SK-N-SH (cell line): ENCODE results near the gene SLC35E2B.

Source experiments
- EP300 ChIP-seq, 2 experiments: IDR thresholded peaks; 2 replicates each; pipeline versions ENCODE4 v1.4.0 to v1.6.1; 2012; ENCODE audit warnings: borderline replicate concordance in 1 of 2, low read depth in 1 of 2, low read length in 1 of 2
- EZH2phosphoT487 ChIP-seq: fragments of 200-600 bp; sonication (generic); IDR thresholded peaks from 2 replicates; pipeline ENCODE4 v1.6.1; 2017; ENCODE audit warnings: low read depth, mixed run types, mild to moderate bottlenecking, antibody characterized with exemption, moderate library complexity, borderline replicate concordance
- GABPA ChIP-seq: IDR thresholded peaks from 2 replicates; pipeline ENCODE4 v1.4.0; 2012; ENCODE audit warnings: low read depth, mild to moderate bottlenecking
- POLR2AphosphoS5 ChIP-seq: IDR thresholded peaks from 2 replicates; pipeline ENCODE4 v1.6.1; 2012; ENCODE audit warnings: low read depth, low read length
- RAD21 ChIP-seq: IDR thresholded peaks from 2 replicates; pipeline ENCODE4 v1.6.1; 2012; ENCODE audit warnings: mild to moderate bottlenecking, low read length
- RFX5 ChIP-seq: IDR thresholded peaks from 2 replicates; pipeline ENCODE4 v1.6.1; 2012; ENCODE audit warnings: mild to moderate bottlenecking, improper control_type of control experiment, low read length
- RXRA ChIP-seq: IDR thresholded peaks from 2 replicates; pipeline ENCODE4 v1.4.0; 2012; ENCODE audit warnings: low read depth, mild to moderate bottlenecking, borderline replicate concordance
- SMC3 ChIP-seq: IDR thresholded peaks from 2 replicates; pipeline ENCODE4 v1.6.1; 2012; ENCODE audit warnings: low read depth, low read length, improper control_type of control experiment
- TF ChIP-seq, protein P1 (sequence below): fragments of 200-600 bp; sonication (generic); IDR thresholded peaks from 2 replicates; pipeline ENCODE4 v1.6.1; 2017; ENCODE audit warnings: antibody characterized with exemption, mild to moderate bottlenecking, moderate library complexity
- TF ChIP-seq, protein P2 (sequence below): IDR thresholded peaks from 2 replicates; pipeline ENCODE4 v1.4.0; 2012; ENCODE audit warnings: low read depth, borderline replicate concordance
- TF ChIP-seq, protein P3 (sequence below): IDR thresholded peaks from 2 replicates; pipeline ENCODE4 v1.4.0; 2012; ENCODE audit warnings: low read depth
- TF ChIP-seq, protein P4 (sequence below): IDR thresholded peaks from 2 replicates; pipeline ENCODE4 v1.6.1; 2012; ENCODE audit warnings: mild to moderate bottlenecking, low read depth, low read length, moderate library complexity

DNA sequence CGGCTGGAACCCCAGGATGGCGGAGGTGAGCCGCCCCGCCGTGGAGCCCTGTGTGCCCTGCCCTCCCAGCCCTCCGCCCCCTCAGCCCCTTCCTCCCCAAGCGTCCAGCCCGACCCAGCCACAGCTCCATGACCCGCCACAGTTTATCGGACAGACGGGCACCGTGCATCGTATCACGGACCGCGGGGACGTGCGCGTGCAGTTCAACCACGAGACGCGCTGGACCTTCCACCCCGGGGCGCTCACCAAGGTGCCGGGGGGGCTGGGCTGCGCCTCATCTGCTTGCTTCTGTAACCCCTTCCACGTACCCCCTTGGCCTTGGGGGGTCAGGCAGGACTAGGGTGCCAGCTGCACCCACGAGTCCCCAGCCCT, 67.2 kb downstream of the SLC35E2B start:
- TF ChIP-seq, protein P1, sequence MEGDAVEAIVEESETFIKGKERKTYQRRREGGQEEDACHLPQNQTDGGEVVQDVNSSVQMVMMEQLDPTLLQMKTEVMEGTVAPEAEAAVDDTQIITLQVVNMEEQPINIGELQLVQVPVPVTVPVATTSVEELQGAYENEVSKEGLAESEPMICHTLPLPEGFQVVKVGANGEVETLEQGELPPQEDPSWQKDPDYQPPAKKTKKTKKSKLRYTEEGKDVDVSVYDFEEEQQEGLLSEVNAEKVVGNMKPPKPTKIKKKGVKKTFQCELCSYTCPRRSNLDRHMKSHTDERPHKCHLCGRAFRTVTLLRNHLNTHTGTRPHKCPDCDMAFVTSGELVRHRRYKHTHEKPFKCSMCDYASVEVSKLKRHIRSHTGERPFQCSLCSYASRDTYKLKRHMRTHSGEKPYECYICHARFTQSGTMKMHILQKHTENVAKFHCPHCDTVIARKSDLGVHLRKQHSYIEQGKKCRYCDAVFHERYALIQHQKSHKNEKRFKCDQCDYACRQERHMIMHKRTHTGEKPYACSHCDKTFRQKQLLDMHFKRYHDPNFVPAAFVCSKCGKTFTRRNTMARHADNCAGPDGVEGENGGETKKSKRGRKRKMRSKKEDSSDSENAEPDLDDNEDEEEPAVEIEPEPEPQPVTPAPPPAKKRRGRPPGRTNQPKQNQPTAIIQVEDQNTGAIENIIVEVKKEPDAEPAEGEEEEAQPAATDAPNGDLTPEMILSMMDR: no peak
- TF ChIP-seq, protein P2, sequence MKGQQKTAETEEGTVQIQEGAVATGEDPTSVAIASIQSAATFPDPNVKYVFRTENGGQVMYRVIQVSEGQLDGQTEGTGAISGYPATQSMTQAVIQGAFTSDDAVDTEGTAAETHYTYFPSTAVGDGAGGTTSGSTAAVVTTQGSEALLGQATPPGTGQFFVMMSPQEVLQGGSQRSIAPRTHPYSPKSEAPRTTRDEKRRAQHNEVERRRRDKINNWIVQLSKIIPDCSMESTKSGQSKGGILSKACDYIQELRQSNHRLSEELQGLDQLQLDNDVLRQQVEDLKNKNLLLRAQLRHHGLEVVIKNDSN: no peak
- TF ChIP-seq GABPA (no peak), POLR2AphosphoS5 (no peak), SMC3 (no peak), RXRA (no peak), EP300 (IDR thresholded peaks at IDR 0.05; ENCODE audit: borderline replicate concordance in 1 of 2, low read depth in 1 of 2, low read length in 1 of 2) (no peak), EZH2phosphoT487 (no peak), RAD21 (no peak), RFX5 (no peak)
- TF ChIP-seq, protein P3, sequence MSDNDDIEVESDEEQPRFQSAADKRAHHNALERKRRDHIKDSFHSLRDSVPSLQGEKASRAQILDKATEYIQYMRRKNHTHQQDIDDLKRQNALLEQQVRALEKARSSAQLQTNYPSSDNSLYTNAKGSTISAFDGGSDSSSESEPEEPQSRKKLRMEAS: no peak
- TF ChIP-seq, protein P4, sequence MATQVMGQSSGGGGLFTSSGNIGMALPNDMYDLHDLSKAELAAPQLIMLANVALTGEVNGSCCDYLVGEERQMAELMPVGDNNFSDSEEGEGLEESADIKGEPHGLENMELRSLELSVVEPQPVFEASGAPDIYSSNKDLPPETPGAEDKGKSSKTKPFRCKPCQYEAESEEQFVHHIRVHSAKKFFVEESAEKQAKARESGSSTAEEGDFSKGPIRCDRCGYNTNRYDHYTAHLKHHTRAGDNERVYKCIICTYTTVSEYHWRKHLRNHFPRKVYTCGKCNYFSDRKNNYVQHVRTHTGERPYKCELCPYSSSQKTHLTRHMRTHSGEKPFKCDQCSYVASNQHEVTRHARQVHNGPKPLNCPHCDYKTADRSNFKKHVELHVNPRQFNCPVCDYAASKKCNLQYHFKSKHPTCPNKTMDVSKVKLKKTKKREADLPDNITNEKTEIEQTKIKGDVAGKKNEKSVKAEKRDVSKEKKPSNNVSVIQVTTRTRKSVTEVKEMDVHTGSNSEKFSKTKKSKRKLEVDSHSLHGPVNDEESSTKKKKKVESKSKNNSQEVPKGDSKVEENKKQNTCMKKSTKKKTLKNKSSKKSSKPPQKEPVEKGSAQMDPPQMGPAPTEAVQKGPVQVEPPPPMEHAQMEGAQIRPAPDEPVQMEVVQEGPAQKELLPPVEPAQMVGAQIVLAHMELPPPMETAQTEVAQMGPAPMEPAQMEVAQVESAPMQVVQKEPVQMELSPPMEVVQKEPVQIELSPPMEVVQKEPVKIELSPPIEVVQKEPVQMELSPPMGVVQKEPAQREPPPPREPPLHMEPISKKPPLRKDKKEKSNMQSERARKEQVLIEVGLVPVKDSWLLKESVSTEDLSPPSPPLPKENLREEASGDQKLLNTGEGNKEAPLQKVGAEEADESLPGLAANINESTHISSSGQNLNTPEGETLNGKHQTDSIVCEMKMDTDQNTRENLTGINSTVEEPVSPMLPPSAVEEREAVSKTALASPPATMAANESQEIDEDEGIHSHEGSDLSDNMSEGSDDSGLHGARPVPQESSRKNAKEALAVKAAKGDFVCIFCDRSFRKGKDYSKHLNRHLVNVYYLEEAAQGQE: no peak
